Naive B cell (primary cell): ENCODE data around the gene CDC7. TPM values are rescaled to one million over a fixed set of nuclear protein-coding genes. Genes with fewer than 3 reads are reported as not detected.
"Not testable (repeated sequence)": the region's sequence is repeated elsewhere in the genome, so short reads cannot be mapped to it uniquely, and the experiment has no call there.

ENCODE experiments used
- ATAC-seq, 2 donors: fragments of 150-1000 bp; cut with Tn5 transposase; 2 replicates each; pipeline ENCODE4 v1.10.0; 2021; ENCODE audit warnings: low read depth in 2 of 2, mild to moderate bottlenecking in 2 of 2, moderate library complexity in 2 of 2
- DNase-seq: peaks from one replicate; pipeline ENCODE4 v3.0.0; 2022
- H3K27ac Mint-ChIP-seq, 6 donors: one replicate each; pipeline ENCODE4 v1.8.0; 2020 to 2022; ENCODE audit warnings: mild to moderate bottlenecking in 6 of 6, mixed read lengths in 6 of 6, moderate library complexity in 5 of 6, inconsistent platforms in 2 of 6
- H3K27me3 Mint-ChIP-seq, 3 donors: one replicate each; pipeline ENCODE4 v1.8.0; 2021 to 2022; ENCODE audit warnings: mixed read lengths in 3 of 3, mild to moderate bottlenecking in 1 of 3
- H3K36me3 Mint-ChIP-seq, 2 donors: one replicate each; pipeline ENCODE4 v1.8.0; 2020 to 2022; ENCODE audit warnings: mixed read lengths in 2 of 2, inconsistent platforms in 1 of 2, mild to moderate bottlenecking in 1 of 2
- H3K4me1 Mint-ChIP-seq, 3 donors: one replicate each; pipeline ENCODE4 v1.8.0; 2020 to 2022; ENCODE audit warnings: mixed read lengths in 3 of 3, inconsistent platforms in 1 of 3, mild to moderate bottlenecking in 1 of 3, moderate library complexity in 1 of 3
- H3K4me3 Mint-ChIP-seq, 8 donors: one replicate each; pipeline ENCODE4 v1.8.0; 2020 to 2022; ENCODE audit warnings: mild to moderate bottlenecking in 8 of 8, mixed read lengths in 8 of 8, moderate library complexity in 8 of 8, inconsistent platforms in 2 of 8
- H3K9me3 Mint-ChIP-seq, 7 donors: one replicate each; pipeline ENCODE4 v1.8.0; 2020 to 2022; ENCODE audit warnings: mixed read lengths in 7 of 7, mild to moderate bottlenecking in 5 of 7, inconsistent platforms in 2 of 7, moderate library complexity in 1 of 7
- polyA plus RNA-seq, 6 donors: library from polyadenylated mRNA; unstranded; fragments of 300-500 nt; fragmentation: Illumina TruSeq; gene quantifications; one replicate each; pipeline ENCODE4 v1.2.3, GENCODE V29; 2021; ENCODE audit warnings: low read depth in 6 of 6

CDC7 gene
- polyA plus RNA-seq = 1 to 10 TPM in 5 of 6 donors, under 1 TPM in 1; 0.96 to 5.3 (median 2.9) TPM

DNA sequence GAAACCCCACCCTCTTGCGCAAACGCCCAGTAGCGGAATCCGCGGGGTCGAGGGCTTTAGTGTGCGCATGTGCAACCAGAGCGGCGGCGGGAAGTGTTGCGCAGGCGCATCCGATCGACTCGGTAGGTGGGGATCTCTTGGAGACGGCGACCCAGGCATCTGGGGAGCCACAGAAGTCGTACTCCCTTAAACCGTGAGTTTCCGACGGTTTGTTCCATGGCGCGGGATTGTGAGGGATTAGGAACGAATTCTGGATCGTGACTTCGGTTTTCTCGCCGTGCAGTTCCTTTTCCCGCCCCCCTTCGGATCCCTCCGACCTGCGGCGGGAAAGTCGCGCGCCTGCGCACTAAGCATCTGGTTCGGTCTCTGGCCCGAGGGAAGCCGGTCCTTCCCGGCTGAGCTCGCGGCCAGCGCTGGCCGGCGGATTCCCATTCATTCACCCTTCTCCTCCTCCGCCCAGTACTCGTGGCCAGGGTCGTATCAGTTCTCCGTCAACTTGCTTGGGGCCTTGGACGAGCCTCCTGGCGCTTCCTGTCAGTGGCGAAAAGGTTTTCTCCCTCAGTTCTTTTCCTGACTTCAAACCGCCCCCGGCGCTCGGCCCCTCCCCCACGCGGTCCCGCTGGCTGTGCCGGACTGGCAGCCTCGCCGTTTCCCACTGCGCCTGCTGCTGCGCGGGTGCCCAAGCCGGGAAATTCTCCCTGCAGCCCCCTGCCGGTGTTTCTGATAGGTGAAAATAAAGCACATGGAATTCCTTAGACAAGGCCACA, at the start of gene CDC7:
CDC7 (plus strand) TSS at position 96 of the 767 bp plus-strand sequence. CDS start 866 bp downstream, outside the sequence.
- Mint-ChIP-seq H3K36me3 (peaks cover 0 to 6% of the 10 kb centered on the region in 2 donors), H3K27ac (peak within 1 kb of the TSS in 3 of 6 donors; percentile 28 to 86 (median 71)), H3K9me3 (no peaks in the 10 kb centered on the region), H3K4me3 (no peak within 1 kb of the TSS), H3K27me3 (no peaks in the 10 kb centered on the region), H3K4me1 (peaks cover 5 to 12% (median 10%) of the 10 kb centered on the region in 3 donors)
- DNase-seq (peak; percentile 79), ATAC-seq (peak; percentile 84)

DNA sequence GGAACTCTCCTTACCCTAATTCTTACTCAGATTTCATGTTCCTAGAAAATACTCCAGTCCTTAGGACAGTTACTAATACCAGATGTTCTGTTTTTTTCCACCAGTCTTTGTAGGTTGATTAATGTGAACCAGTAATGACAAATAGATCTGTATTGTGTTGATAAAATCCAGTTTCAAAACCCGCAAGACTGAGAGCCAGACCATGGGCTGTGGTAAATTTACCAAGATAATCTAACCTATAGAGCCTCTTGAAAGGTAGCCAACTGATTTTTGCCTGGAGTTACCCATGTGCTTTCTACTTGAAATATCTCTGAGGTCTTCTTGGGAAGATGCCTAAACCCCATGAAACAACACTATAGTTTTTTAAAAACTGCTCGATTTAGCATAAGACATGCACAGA, 46.5 kb upstream of the CDC7 start:
- Mint-ChIP-seq H3K27ac (no peak overlapping the region), H3K9me3 (no peaks in the 10 kb centered on the region), H3K36me3 (no peaks in the 10 kb centered on the region), H3K4me1 (no peaks in the 10 kb centered on the region), H3K27me3 (peaks cover 0 to 5% (median 0%) of the 10 kb centered on the region in 3 donors), H3K4me3 (no peak overlapping the region)
- no peak for ATAC-seq
- DNase-seq = no peak

DNA sequence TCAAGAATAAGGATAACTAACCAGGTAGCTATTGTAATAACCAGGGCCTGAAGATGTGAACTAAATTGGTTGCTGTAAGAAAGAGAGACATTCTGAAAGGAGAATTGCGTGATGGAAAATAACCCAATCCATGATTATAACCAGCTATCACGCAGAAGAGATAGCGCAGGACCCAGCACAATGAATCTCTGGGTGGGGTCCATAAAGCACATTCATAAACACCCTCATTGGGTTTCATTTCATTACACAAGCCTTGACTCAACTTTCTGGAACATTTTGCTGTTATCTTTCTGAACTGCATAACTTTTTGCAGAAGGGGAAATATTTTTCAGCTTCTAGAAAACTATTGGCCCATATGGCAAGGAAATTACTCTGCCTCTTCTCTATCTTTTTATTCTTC, 45.3 kb upstream of the CDC7 start:
- ATAC-seq = no peak
- Mint-ChIP-seq H3K9me3 (no peaks in the 10 kb centered on the region), H3K4me3 (no peak overlapping the region), H3K27ac (no peak overlapping the region), H3K36me3 (no peaks in the 10 kb centered on the region), H3K4me1 (no peaks in the 10 kb centered on the region), H3K27me3 (peaks cover 0 to 5% (median 0%) of the 10 kb centered on the region in 3 donors)
- DNase-seq = no peak

DNA sequence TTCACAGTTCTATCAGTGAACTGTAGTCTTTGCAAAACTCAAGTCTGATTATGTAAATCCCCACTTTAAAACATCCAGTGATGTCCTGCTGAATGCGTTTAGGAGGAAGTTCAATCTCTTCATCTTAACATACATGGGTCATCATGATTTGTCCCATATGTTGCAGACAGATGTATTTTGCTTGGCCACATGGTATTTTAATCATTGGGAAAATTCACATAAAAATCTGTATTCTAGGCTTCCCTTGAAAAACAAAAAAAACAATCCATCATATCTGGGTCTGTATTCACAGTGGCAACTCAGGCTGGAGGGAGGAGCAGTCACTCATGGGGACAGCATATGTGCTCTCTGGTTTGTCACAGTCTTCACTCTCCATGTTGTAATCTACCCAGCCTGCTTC, 44.8 kb upstream of the CDC7 start:
- ATAC-seq (no peak), DNase-seq (no peak)
- H3K9me3 Mint-ChIP-seq = no peaks in the 10 kb centered on the region
- H3K4me3 Mint-ChIP-seq = no peak overlapping the region
- no peaks in the 10 kb centered on the region for H3K36me3 Mint-ChIP-seq
- peaks cover 0 to 5% (median 0%) of the 10 kb centered on the region in 3 donors for H3K27me3 Mint-ChIP-seq
- no peaks in the 10 kb centered on the region for H3K4me1 Mint-ChIP-seq
- H3K27ac Mint-ChIP-seq = no peak overlapping the region

DNA sequence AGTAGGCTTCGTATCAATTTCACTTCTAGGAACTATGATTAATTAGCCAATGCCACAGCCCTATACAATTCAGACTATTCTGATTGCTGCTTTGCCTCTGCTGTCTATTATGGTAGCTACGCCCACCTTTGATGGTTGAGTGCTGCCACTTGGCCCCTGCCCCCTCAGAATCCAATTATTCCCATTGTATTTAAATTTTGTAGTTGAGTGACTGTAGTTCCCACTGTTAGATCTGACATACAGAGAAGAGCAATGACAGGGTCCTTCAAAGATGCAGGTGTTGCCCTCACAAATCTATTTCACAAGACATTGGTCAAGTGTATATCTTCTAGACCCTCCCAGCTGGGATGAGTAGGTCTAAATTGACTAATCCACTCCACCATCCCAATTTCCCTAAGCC, 35.3 kb upstream of the CDC7 start:
- Mint-ChIP-seq H3K36me3 (peaks cover 5 to 22% of the 10 kb centered on the region in 2 donors), H3K9me3 (peaks cover 8 to 32% (median 21%) of the 10 kb centered on the region in 7 donors), H3K27me3 (peaks cover 7 to 15% (median 11%) of the 10 kb centered on the region in 3 donors)
- ATAC-seq, H3K4me3 Mint-ChIP-seq, H3K4me1 Mint-ChIP-seq, DNase-seq, H3K27ac Mint-ChIP-seq: not testable (repeated sequence)

DNA sequence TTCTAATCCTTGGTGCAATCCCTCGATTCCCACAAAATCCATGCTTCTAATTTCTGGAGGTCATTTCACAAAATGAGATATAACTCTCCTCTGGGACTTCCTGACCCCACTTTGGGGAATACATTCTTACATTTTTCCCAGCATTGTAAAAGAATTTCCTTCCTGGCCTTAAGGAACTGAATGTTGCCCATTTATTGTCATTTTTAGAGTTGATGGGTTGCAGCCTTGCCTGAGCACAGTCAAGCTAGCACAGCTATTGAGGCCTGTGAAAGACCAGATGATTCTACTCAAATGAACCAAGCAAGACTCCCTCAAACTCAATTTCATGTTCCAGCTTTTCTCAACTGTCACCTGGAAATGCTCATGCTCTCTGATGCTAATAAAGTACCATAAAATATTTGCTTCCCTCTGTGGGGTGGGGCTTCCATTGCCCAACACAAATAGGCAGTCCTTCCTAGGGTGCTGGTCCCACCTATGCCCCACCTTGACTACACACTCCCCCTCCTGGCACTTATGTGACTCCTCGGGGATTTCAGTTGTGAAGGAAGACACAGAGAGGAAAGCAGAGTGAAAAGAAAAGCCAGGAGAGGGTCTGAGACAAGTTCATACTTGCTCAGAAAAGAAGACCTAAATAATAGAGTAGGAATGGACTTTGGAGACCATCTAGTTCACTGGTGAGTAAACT, 24.0 kb upstream of the CDC7 start:
- Mint-ChIP-seq H3K4me1 (no peaks in the 10 kb centered on the region), H3K9me3 (no peaks in the 10 kb centered on the region), H3K27me3 (peaks cover 9 to 14% (median 10%) of the 10 kb centered on the region in 3 donors), H3K4me3 (no peak overlapping the region), H3K27ac (no peak overlapping the region), H3K36me3 (no peaks in the 10 kb centered on the region)
- DNase-seq = no peak
- ATAC-seq = no peak

DNA sequence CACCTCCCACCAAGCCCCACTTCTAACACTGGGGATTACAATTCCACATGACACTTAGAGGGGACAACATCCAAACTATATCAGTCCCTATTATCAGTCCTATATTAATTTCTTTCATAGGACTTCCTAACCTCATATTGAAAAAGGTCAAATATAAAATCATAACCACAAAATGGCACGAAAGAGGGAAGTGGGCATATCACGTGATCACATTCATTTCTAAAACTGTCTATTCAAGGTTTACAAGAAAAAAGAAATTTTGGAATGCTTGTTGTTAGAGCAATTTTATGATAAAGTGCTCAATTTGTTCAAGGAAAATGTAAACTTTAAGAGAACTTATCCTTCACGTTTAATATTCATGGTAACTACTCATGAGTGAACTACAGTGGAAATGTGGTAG, 13.2 kb upstream of the CDC7 start:
- H3K9me3 Mint-ChIP-seq = peaks cover 4 to 17% (median 8%) of the 10 kb centered on the region in 7 donors
- peaks cover 0 to 15% (median 6%) of the 10 kb centered on the region in 3 donors for H3K27me3 Mint-ChIP-seq
- H3K4me1 Mint-ChIP-seq = peaks cover 0 to 7% (median 6%) of the 10 kb centered on the region in 3 donors
- DNase-seq (no peak), ATAC-seq (no peak)
- H3K36me3 Mint-ChIP-seq = peaks cover 4 to 8% of the 10 kb centered on the region in 2 donors
- no peak overlapping the region for H3K27ac Mint-ChIP-seq
- H3K4me3 Mint-ChIP-seq = no peak overlapping the region

DNA sequence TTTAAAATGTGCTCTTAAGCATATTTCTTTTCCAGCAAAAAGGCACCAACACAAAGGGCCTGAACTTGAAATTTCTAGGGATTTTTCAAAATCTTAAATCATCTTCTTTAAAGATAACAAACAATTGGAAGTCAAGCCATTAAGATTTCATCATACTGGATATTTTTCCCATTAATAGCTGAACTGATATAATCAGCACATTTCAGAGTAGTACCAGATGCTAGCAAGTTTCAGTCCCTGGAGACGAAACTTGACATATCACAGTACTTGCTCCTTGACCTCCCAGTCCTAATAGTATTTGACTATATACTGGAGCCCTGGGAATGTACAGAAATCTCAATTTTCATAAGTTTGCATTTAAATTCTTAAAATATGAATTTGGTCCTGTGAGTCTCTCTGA, 10.2 kb upstream of the CDC7 start:
- H3K27ac Mint-ChIP-seq = no peak overlapping the region
- H3K36me3 Mint-ChIP-seq = no peaks in the 10 kb centered on the region
- ATAC-seq = no peak
- DNase-seq = no peak
- peaks cover 0 to 7% (median 6%) of the 10 kb centered on the region in 3 donors for H3K4me1 Mint-ChIP-seq
- H3K27me3 Mint-ChIP-seq = peaks cover 0 to 7% (median 1%) of the 10 kb centered on the region in 3 donors
- H3K4me3 Mint-ChIP-seq = no peak overlapping the region
- H3K9me3 Mint-ChIP-seq = no peaks in the 10 kb centered on the region

DNA sequence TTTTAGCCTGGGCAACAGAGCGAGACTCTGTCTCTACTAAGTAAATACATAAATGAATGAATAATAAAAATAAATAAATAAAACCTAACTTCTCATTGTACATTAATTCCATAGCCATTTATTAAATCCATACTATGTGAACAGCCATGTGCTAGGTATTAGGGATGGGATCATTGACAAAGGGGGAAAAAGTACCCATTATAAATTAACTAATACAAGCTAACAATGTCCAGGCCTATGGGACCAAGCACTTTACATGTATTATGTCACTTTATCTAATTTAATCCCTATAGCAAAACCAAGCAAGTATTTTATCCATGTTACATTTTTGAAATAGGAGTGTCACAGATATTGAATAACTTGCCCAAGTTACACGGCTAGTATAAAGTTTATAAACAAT, 2.6 kb upstream of the CDC7 start:
- peaks cover 5 to 8% (median 5%) of the 10 kb centered on the region in 3 donors for H3K4me1 Mint-ChIP-seq
- H3K27me3 Mint-ChIP-seq = no peaks in the 10 kb centered on the region
- ATAC-seq (no peak), DNase-seq (no peak)
- H3K9me3 Mint-ChIP-seq = no peaks in the 10 kb centered on the region
- H3K27ac Mint-ChIP-seq = no peak overlapping the region
- H3K36me3 Mint-ChIP-seq = no peaks in the 10 kb centered on the region
- H3K4me3 Mint-ChIP-seq = no peak overlapping the region

DNA sequence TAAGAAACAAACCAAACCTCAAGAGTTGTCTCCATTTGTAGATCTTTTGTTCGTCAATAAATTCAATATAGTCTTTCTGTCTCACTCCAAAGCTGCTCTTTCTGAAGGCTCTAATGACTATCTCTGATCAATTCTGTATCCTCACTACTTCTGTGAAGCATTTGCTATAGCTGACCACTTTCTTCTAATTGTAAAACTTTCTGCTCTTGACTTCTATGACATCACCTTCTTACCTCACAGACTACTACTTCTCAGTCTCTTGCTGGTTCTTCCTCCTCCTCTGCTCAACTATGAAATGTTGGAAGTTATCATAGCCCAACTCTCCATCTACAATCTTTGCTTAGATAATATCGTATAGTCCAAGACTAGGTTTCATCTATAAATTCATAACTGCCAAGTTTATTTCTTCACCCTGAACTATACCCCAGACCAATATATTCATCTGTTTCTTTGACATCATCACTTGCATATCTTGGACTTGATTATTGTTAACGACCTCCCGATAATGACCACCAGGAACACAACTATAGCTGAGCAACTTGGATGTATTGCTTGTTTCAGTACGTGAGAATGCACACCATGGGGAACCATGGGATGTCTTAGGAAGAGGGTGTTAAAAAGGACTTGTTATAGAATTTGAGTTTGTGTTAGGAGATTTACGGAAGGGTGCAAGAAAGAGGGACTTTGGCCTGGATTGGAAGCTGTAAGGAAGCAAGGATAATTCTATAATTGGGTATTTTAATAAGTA, 2.0 kb upstream of the CDC7 start:
- ATAC-seq = no peak

DNA sequence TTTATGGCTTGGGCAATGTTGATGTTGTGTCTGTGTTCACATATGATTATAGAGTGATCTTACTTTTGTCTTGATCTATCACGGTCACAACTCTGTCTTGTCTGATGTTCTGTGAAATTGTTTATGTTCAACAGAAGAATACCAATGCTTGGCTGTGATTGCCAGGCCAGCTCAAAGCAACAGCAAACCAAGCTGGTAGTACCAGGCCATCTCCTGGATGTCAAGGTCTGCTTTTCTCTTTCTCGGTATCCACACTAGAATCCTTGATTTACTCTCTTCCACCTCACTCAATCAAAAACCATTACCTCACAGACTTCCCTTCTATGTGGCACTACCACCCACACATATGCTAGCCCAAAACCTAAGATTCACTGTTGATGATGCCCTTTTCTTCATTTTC, 1.3 kb upstream of the CDC7 start:
- no peak for ATAC-seq
- no peaks in the 10 kb centered on the region for H3K36me3 Mint-ChIP-seq
- peaks cover 5 to 8% (median 5%) of the 10 kb centered on the region in 3 donors for H3K4me1 Mint-ChIP-seq
- DNase-seq = no peak
- H3K27me3 Mint-ChIP-seq = no peaks in the 10 kb centered on the region
- no peak overlapping the region for H3K27ac Mint-ChIP-seq
- no peak overlapping the region for H3K4me3 Mint-ChIP-seq
- H3K9me3 Mint-ChIP-seq = no peaks in the 10 kb centered on the region

More for the DNA sequence above, 2.0 kb upstream of the CDC7 start:
- no peaks in the 10 kb centered on the region for H3K9me3 Mint-ChIP-seq
- H3K27me3 Mint-ChIP-seq = no peaks in the 10 kb centered on the region
- peaks cover 5 to 8% (median 5%) of the 10 kb centered on the region in 3 donors for H3K4me1 Mint-ChIP-seq
- H3K36me3 Mint-ChIP-seq = no peaks in the 10 kb centered on the region
- H3K4me3 Mint-ChIP-seq = no peak overlapping the region
- H3K27ac Mint-ChIP-seq = no peak overlapping the region
- no peak for DNase-seq

DNA sequence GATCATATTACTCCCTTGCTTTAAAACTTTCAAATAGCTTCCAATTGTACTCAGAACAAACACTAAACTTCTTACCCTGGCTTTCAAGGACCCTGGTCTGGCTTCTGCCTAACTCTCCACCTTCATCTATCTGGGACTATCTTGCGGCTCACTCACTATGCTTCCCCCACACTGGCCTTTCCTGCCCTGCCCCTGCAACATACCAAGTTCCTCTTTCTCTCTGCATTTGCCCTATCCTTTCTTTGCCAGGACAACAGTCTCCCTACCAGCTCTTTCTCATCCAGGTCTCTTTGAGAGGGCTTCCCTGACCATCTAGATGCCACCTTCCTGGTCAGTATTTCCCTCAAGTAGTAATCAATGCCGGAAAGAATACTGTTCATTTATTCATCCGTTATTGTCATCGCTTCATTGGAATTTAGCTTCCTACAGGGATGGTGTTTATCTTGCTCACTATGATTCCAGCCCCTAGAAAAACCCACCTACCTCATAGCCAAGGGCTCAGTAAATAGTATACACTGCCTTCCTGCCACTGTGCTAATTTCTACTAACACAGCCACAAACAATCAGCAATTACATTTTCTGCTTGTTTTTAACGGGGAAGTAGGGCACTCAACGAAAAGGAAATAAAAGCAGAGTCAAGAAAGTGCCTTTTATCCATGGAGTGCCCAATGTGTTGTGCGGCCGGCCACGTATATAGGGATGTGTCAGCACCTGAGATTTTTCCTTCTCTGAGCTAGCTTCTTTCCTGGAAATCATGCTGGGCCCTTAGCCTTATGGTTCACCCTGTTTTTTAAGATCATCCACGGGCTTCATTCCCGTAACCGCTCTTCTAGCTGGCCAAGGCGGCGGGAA, 521 bp upstream of the CDC7 start:
- Mint-ChIP-seq H3K4me3 (no peak overlapping the region), H3K27me3 (no peaks in the 10 kb centered on the region), H3K9me3 (no peaks in the 10 kb centered on the region), H3K4me1 (peaks cover 5 to 12% (median 10%) of the 10 kb centered on the region in 3 donors), H3K36me3 (peaks cover 0 to 6% of the 10 kb centered on the region in 2 donors), H3K27ac (no peak overlapping the region)
- DNase-seq (peak; percentile 1), ATAC-seq (peak; percentile 10 to 15)

DNA sequence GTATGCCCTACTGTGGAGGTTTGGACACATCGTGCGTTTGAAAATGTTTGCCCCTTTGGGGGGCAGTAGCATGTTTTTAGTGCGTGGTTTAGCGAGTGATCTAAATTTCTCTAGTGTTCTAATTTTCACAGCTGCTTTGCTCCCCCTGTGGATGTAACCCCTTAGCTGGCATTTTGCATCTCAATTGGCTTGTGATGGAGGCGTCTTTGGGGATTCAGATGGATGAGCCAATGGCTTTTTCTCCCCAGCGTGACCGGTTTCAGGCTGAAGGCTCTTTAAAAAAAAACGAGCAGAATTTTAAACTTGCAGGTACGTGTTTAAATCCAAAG, 836 bp downstream of the CDC7 start:
- ATAC-seq (no peak), DNase-seq (no peak)
- H3K4me1 Mint-ChIP-seq = peaks cover 5 to 12% (median 10%) of the 10 kb centered on the region in 3 donors
- peak overlapping the region in 3 of 6 donors; percentile 28 to 86 (median 71) for H3K27ac Mint-ChIP-seq
- no peaks in the 10 kb centered on the region for H3K9me3 Mint-ChIP-seq
- no peaks in the 10 kb centered on the region for H3K27me3 Mint-ChIP-seq
- H3K36me3 Mint-ChIP-seq = peaks cover 0 to 6% of the 10 kb centered on the region in 2 donors
- no peak overlapping the region for H3K4me3 Mint-ChIP-seq
